Measurements from ENCODE around the gene TMSB4X.

DNA sequence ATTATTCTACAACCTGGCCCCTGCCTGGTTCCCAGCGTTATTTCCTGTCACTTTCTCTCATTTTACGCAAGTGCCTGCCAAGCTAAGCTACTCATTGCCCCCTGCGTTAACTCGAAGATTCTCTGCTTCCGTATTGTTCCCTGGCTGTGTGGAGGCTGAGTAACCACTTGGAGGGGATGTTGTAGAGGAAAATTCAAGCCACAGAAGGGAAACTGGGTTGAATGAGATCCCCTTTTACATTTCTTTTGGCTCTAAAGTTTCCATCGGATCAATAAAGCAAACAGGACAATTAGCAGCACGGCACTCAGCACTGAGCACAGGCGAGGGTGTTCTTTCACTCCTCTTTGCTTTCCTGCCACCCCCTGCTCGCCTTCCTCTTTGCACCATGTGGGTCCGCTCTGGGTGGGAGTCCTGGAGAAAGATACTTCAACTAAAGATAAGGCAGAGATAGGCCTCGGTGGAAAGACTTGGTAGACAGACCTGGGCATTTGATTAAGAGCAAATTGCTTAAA lies 4.2 kb upstream of the TMSB4X start:
- TF ChIP-seq, protein P1, sequence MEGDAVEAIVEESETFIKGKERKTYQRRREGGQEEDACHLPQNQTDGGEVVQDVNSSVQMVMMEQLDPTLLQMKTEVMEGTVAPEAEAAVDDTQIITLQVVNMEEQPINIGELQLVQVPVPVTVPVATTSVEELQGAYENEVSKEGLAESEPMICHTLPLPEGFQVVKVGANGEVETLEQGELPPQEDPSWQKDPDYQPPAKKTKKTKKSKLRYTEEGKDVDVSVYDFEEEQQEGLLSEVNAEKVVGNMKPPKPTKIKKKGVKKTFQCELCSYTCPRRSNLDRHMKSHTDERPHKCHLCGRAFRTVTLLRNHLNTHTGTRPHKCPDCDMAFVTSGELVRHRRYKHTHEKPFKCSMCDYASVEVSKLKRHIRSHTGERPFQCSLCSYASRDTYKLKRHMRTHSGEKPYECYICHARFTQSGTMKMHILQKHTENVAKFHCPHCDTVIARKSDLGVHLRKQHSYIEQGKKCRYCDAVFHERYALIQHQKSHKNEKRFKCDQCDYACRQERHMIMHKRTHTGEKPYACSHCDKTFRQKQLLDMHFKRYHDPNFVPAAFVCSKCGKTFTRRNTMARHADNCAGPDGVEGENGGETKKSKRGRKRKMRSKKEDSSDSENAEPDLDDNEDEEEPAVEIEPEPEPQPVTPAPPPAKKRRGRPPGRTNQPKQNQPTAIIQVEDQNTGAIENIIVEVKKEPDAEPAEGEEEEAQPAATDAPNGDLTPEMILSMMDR (CRISPR knock-in tag; IDR thresholded peaks at IDR 0.05), result peak; percentile 51; the same call in 1 of the 2 replicates
- no peak for TF ChIP-seq ZNF501 (CRISPR knock-in tag; IDR thresholded peaks at IDR 0.05)
- no peak for TF ChIP-seq KDM5A (IDR thresholded peaks at IDR 0.05; ENCODE audit: borderline replicate concordance, low read length)
- TF ChIP-seq HCFC1 (IDR thresholded peaks at IDR 0.05; ENCODE audit: low read depth, low read length), result no peak
- no peak for TF ChIP-seq EZH2 (conservative IDR thresholded peaks at IDR 0.05; ENCODE audit: low read depth, low read length)
- no peak for TF ChIP-seq TCF12 (IDR thresholded peaks at IDR 0.05)
- TF ChIP-seq TCF12 (CRISPR knock-in tag; IDR thresholded peaks at IDR 0.05), result no peak
- no peak for TF ChIP-seq POLR2AphosphoS5 (IDR thresholded peaks at IDR 0.05; ENCODE audit: low read depth, low read length)
- TF ChIP-seq MTF1 (CRISPR knock-in tag; IDR thresholded peaks at IDR 0.05), result no peak
- no peak for TF ChIP-seq POLR2A (IDR thresholded peaks at IDR 0.05; ENCODE audit: insufficient read depth in 1 of 2, low read depth in 2 of 2, low read length in 2 of 2)
- TF ChIP-seq, protein P2, sequence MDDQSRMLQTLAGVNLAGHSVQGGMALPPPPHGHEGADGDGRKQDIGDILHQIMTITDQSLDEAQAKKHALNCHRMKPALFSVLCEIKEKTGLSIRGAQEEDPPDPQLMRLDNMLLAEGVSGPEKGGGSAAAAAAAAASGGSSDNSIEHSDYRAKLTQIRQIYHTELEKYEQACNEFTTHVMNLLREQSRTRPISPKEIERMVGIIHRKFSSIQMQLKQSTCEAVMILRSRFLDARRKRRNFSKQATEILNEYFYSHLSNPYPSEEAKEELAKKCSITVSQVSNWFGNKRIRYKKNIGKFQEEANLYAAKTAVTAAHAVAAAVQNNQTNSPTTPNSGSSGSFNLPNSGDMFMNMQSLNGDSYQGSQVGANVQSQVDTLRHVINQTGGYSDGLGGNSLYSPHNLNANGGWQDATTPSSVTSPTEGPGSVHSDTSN (CRISPR knock-in tag; IDR thresholded peaks at IDR 0.05; ENCODE audit: borderline replicate concordance), result no peak
